Measurements from ENCODE around the gene MYLK. TPM values are rescaled to one million over a fixed set of nuclear protein-coding genes. Genes with fewer than 3 reads are reported as not detected.
A peak's percentile ranks its signal among the peaks of the same experiment; 100 is the strongest.

MYLK gene
- total and polyA plus RNA-seq, 2 of the 4 experiments (the other 2 are of a cell fraction) = 299 to 484 TPM

GRCh38 chr3:123716411-123716810, 167.7 kb downstream of the MYLK start:
- ChIA-PET POLR2A (ENCODE audit: unreplicated experiment) (no interaction called here), CTCF (no interaction called here)
- Histone ChIP-seq H2AK5ac (ENCODE audit: low read depth, low read length) (peak overlapping the region; percentile 84), H2BK20ac (ENCODE audit: low read depth, low read length) (0 out of 2 replicates have a peak overlapping the region, but pooled peaks have one; percentile 59), H2BK5ac (ENCODE audit: low read depth, low read length, poor library complexity, severe bottlenecking) (no peak overlapping the region), H3K56ac (ENCODE audit: extremely low read depth, insufficient read depth, low read length) (no peak overlapping the region), H4K20me1 (ENCODE audit: insufficient read depth, low read length) (no peaks in the 10 kb centered on the region), H2AK9ac (replicated peaks; ENCODE audit: low read depth, low read length, poor library complexity) (no peak overlapping the region), H2BK15ac (ENCODE audit: low read depth, low read length) (0 out of 3 replicates have a peak overlapping the region, but pooled peaks have one; percentile 64), H3K4me3 (ENCODE audit: insufficient read depth, low read depth, low read length) (no peak overlapping the region), H3K4me2 (ENCODE audit: low read depth, low read length) (no peak overlapping the region), H3K9me1 (ENCODE audit: insufficient read depth, low read length) (peaks cover 14% of the 10 kb centered on the region), H3K27me3 (ENCODE audit: control insufficient read depth, insufficient read depth, low read length) (no peaks in the 10 kb centered on the region), H3K27ac (ENCODE audit: insufficient read depth, low read length) (no peak overlapping the region), H3K79me1 (ENCODE audit: low read depth in 1 of 2, low read length in 2 of 2) (peaks cover 10 to 33% of the 10 kb centered on the region in 2 experiments; a peak in 3 of 4 replicates), H3K36me3 (ENCODE audit: control insufficient read depth, insufficient read depth, low read length) (peaks cover 54% of the 10 kb centered on the region), H2AFZ (replicated peaks; ENCODE audit: low read length, poor library complexity) (no peak overlapping the region), H3K4ac (ENCODE audit: low read depth, low read length) (peak overlapping the region; percentile 85), H3K4me1 (ENCODE audit: control insufficient read depth, insufficient read depth, low read length) (peaks cover 20% of the 10 kb centered on the region), H3K9me3 (ENCODE audit: control insufficient read depth, insufficient read depth, low read length) (no peaks in the 10 kb centered on the region), H4K5ac (ENCODE audit: low read depth, low read length) (no peak overlapping the region), H3K14ac (replicated peaks; ENCODE audit: low read depth, low read length) (peak overlapping the region; percentile 13), H3K18ac (ENCODE audit: low read depth, low read length) (no peak overlapping the region), H3K9ac (ENCODE audit: low read depth, low read length) (no peak overlapping the region), H4K91ac (ENCODE audit: insufficient read depth, low read depth, low read length) (peak overlapping the region; percentile 38; the same call in 1 of the 2 replicates), H2BK120ac (ENCODE audit: low read depth, low read length) (peak overlapping the region; percentile 30), H3K23ac (ENCODE audit: low read depth, low read length) (peak overlapping the region; percentile 63), H4K8ac (ENCODE audit: low read depth in 2 of 2, low read length in 2 of 2) (peak overlapping the region in 1 of 2 experiments; percentile 71; a peak in 1 of 4 replicates)
- TF ChIP-seq ELK1 (IDR thresholded peaks at IDR 0.05; ENCODE audit: borderline replicate concordance, low read depth, low read length) (no peak), POLR2A (IDR thresholded peaks at IDR 0.05; ENCODE audit: low read depth, low read length) (no peak), MAFK (IDR thresholded peaks at IDR 0.05; ENCODE audit: low read depth, low read length) (no peak), RFX5 (IDR thresholded peaks at IDR 0.05; ENCODE audit: low read depth, low read length) (no peak), MXI1 (IDR thresholded peaks at IDR 0.05; ENCODE audit: borderline replicate concordance, low read depth, low read length) (no peak), CTCF (conservative IDR thresholded peaks at IDR 0.05; ENCODE audit: low read depth, low read length) (no peak), BHLHE40 (IDR thresholded peaks at IDR 0.05; ENCODE audit: low read depth, low read length) (no peak), MAZ (IDR thresholded peaks at IDR 0.05; ENCODE audit: borderline replicate concordance, low read depth, low read length) (no peak)
- intact Hi-C loops (cut with micrococcal nuclease) (no loop called here), in situ Hi-C loops (cut with MboI; ENCODE audit: low sequenced_read_pairs) (loop anchor here (5.0 kb wide), 1 partner anchor 74 kb away; no protein-coding TSS in a partner anchor), dilution Hi-C loops (cut with HindIII; ENCODE audit: low sequenced_read_pairs, unreplicated experiment) (no loop called here)
- no TSS peak for BruUV-seq (replicated peaks)
- no peak for DNase-seq
- ATAC-seq (ENCODE audit: low read depth) = no peak
- no CpG with 5 or more reads among the region's 4 CpGs for WGBS, 2 experiments (ENCODE audit: extremely low coverage in 2 of 2, insufficient read length in 1 of 2)

All from IMR-90 (cell line).